Hypothalamus (tissue), 51 donors: ENCODE data around the gene DOCK4.
A peak's percentile ranks its signal among the peaks of the same experiment; 100 is the strongest.

Experiments used
- DNase-seq, 51 donors: peaks; one replicate each; lab custom pipeline; 2025; lab: John Stamatoyannopoulos, UW

The DOCK4 gene

DNA sequence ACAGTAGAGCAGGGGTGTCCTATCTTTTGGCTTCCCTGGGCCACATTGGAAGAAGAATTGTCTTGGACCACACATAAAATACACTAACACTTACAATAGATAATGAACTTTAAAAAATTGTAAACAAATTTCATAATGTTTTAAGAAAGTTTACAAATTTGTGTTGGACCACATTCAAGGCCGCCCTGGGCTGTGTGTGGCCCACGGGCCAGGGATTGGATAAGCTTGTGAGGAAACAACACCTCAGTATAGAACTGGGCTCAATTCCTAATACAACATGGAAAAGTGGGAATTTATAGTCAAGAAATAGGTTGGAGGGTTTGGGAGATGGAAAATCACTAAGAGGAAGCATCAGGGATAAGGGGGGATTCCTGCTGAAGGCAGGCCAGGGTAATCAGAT, 18.0 kb upstream of the DOCK4 start:
- DNase-seq = no peak

DNA sequence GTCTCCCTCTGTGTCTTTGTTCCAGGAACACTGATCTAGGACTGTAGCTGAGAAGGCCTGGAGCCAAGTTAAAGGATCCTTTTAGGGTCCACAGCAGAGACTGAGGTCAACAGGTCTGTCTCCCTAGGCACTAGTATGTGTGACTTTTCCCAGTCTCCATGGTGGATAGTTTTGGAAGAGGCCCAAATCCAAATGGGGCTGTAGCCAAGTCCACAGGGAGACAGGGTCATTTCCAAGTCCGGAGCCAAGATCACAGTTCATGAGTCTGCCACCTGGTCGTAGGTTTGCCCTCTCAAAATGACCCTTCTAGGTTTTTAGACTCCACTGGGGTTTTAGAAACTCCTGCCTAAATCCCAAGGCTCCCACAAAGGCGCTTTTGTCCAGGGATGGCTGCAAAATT, 17.1 kb upstream of the DOCK4 start:
- DNase-seq = no peak

DNA sequence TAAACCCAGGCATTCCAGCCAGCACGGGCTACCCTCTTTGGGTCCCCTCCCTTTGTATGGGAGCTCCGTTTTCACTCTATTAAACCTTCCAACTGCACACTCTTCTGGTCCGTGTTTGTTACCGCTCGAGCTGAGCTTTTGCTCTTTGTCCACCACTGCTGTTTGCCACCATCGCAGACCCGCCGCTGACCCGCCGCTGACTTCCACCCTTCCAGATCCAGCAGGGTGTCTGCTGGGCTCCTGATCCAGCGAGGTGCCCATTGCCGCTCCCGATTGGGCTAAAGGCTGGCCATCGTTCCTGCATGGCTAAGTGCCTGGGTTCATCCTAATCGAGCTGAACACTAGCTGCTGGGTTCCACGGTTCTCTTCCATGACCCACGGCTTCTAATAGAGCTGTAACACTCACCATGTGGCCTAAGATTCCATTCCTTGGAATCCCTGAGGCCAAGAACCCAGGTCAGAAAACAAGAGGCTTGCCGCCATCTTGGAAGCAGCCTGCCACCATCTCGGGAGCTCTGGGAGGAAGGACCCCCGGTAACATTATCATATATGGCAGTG, 14.8 kb upstream of the DOCK4 start:
- DNase-seq = no peak

DNA sequence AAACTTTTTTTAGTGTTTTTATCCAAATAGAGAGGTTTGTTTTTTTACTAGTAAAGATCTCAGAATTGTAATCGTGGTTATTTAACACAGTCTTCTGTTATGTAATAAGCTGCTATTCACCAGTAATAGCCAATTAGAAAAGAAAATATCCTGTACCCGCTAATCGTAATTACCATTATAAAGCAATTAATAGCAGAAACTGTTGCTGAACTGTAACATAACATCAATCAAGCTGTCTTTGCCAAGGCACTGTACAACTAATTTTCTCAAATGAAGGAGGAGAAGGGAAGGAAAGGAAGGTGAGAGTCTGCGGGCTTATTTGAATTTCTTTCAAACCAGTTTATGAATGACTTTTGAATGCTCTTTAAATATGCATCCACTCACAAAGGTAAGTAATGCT, 9.6 kb upstream of the DOCK4 start:
- no peak for DNase-seq

DNA sequence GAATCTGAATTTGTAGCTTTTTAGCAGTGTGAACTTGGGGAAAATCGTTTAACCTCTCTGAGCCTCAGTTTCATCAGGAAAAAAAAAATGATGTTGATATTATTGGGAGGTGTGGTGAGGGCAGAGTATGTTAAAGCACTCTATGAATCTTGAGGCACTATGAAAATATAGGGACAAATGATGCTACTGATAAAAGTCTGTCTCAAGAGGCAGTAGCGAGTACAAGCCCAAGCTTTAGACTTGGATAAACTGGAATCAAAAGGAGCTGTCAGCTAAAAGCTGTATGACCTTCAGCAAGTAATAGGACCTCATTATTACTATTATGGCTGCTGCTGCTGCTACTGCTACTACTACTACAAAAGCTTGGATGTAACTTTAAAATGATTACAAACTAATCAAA, 8.7 kb upstream of the DOCK4 start:
- no peak for DNase-seq

DNA sequence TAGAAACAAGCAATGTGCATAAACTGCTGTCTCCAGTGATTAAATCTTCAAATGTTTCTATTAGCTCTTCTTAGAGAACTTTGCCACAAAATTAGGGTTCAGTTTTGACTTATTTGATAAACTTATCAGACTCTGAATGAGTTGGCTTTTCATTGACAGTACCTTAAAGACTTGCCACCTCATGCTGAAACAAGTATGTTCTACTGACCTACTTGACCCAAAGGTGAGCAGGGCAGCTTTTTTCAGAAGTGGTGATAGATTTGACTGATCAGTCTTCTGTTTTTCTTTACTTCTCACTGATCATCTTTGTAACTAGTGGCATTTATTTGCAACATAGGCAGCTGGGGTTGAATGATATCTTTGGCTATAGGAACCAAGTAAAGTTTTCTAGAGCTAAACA, 8.1 kb upstream of the DOCK4 start:
- no peak for DNase-seq

DNA sequence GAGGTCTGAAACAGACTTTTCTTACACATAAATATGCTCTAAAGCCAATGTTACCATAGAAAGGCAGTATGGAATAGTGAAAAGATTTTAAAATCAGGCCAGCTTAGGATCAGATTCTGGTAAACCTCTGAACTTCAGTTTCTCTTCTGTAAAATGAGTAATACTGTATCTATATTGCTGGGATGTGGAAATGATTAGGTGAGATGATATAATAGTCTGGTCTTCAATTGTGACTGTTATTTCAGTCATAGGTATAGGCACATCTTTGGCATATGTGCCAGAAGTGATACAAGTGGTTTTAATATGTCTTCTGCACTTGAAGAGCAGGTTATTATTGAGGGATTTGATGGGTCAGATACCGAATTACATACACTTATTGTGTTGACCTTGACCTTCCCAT, 7.5 kb upstream of the DOCK4 start:
- no peak for DNase-seq

DNA sequence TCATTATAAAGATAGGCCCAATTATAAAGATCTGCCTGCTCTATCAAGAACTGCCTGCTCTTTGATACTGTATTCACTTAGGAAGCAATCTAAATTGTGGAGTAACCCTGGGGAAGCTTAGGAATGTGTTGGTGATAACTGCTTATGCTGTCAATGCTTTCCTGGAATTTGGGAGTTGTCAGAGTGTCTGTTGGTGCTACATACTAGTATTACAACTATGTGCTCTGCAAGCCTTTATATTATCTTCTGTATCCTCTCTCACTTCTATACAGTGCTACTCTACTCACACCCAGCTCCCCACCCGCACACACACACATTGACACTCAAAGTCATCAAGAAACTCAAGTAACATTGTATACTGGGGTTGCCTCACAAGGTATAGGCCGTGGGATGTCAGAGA, 6.4 kb upstream of the DOCK4 start:
- no peak for DNase-seq

DNA sequence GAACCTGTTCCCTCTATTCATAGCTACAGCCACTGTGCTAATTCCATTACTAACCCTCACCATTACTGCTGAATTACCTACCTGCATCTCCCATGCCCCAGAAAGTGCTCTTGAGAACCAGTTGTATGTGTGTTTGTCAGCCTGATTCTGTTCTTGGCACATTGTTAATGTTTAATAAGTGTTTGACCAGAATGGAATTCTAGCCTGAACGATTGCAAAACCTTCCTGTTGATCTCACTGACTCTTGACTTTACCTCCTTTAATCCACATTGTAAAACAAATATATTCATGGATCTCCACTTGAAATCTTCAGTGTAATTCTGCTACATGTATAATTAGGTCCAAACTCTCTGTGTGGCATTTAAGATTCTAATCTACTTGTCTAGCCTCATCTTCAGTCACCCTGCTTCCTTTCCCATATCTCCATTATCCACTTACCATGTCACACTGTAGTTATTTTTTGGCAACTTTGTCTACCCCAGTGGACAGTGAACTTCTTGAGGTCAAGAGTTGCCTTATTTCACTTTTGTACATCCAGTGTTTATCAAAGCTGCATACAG, 5.2 kb upstream of the DOCK4 start:
- DNase-seq = no peak

DNA sequence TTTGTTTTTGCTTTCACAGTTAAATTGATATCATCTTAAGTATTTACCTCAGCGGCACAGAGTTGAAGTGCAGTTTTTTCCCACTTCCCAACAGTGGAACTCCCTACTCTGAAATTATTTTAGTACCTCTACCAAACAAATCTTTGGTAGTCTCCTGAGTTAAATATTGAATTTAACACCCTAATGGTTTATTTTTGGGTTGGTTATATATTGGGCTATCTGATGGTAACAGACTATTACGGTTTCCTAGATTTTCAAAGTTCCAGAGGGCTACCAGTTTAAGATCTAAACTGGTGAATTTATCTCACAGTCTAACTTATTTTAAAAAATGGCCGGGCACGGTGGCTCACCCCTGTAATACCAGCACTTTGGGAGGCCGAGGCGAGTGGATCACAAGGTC, 1.6 kb upstream of the DOCK4 start:
- DNase-seq = no peak

DNA sequence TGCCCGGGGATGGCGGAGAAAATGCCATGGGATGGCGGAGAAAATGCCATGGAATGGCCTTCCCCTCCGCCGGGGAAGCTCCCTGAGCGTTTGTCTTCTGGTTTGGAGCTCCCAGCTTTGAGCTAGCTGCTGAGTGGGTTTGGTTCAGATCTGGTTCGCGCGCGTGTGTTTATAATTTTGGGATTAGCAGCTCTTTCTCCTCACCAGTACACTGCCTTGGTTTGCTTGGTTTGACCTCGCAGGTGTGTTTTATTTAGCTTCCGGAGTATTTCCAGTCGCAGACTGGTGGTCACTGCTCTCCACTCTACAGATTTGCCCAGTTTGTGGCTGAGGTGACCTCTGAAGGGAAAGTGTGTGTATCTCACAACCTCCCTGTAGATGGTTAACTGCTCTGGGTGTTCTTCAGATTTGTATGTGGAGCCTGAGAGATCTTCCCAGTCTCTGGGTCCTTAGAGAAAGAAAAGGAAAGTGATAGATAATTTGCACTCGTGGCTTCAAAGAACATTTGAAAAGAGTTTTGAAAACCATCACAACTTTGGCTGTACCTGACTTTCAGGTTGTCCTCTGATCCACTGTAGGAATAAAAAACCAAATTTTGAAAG, 893 bp upstream of the DOCK4 start:
- DNase-seq = peak in 6 of 51 donors; percentile 26 to 82 (median 51)

DNA sequence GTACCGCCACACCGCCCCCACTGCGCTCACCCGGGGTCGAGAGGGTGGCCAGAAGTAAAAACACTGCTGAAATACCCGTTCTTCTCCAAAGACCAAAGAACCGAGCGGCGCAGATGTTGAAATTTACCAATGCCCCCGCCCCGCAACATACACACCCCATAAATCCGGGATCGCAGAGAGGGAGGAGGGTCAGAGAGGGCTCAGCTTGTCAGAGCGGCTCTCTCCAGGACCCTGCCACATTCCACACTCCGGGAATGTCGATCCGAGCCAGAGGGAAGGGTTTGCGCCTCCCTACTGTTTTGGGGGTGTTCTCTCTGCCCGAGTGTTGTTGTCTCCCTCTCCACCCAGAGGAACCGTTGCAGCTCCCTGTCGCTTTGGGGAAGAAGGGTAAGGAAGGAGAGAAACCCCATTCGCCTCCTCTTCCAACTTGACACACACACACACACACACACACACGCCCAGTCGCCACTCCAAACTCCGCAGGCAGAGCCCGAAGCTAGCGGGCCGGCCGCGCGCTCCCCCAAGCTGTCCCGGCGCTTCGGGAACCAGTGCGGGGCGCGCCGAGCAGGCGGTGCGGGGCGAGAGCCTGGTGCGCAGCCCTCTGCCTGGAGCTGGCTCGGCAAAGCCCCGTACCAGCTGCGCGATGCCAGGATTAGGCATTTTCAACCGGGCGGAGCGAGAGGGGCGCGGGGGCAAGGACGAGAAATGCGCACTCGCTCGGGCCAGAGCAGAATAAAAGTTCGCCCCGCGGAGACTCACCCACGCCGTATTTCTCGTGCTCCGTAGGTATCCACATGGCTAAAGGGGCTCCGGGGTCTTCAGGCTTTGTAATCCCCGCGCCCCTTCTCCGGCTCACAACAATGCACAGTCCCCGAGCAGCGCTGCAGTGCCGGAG, 609 bp downstream of the DOCK4 start:
- DNase-seq = peak in 44 of 51 donors; percentile 30 to 90 (median 62)

DNA sequence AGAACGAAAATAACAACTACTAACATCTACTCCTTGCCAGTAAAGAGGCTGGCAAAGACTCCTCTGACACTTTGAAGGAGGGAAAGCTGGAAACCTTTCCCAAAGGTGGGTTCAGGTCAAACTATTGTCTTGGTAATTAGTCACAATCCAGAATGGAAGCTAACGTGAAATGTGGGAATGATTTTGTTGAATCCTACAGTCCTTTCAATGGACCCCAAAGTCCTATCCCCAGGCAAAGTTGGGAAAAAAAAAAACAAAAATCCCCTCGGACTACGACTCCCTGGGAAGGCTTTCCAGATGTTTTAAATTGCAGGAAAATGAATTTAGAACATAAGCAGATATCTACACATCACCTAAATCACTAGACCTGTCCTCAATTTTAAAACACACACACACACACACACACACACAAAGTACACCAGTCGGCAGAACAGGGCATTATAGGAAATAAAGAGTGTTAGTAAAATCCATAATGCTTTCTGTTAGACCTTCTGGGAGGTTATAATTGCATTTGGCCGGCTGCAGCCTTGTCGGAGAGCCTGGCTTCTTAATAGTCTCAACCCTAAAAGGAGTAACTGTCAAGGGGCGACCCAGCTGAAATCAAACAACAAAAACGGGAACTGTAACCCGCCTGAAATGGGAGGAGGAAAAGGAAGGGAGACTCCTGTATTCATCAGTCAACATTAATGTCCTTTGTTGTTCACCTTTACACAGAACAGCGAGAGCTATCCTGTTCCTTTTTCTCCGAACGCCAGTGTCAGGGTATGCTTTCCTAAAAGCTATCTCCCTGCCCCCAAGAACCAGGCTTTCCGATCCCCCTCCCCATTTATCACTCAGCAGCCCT, 1.5 kb downstream of the DOCK4 start:
- DNase-seq = peak in 7 of 51 donors; percentile 19 to 74 (median 50)

DNA sequence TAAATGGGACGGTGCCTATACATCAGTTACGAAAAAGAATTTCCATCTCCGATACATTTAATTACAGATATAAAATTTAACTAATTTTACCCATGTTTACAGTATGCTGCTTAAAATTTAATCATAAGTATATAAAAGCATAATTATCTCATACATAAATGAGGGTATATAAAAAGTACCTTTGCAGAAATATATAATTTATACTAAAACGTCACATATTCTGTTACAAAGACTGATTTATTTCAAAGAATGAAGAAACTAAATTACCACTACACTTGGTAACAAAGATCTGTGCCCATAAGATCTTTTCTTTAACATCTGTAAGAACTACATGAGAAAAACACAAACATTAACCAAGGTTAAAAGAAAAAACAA, 2.8 kb downstream of the DOCK4 start:
- no peak for DNase-seq

DNA sequence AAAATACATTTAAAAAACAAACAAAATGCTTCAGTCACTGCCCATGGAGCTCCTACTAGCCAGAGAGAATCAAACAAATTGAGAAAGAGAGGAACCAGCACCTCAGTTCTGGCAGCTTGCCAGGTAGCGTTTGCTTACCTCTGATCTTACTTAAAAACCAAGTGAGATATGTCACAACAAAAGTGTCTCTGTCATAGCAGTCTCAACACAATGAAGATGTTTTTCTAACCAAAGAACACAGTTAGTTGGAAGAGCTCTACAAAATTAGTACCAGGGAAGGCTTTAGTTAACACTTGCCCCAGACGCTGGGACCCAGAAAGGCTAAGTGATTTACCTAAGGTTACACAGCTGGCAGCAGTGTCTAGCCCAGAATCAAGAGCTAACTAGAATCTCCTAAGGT, 3.4 kb downstream of the DOCK4 start:
- DNase-seq = peak in 6 of 51 donors; percentile 4 to 33 (median 12)

DNA sequence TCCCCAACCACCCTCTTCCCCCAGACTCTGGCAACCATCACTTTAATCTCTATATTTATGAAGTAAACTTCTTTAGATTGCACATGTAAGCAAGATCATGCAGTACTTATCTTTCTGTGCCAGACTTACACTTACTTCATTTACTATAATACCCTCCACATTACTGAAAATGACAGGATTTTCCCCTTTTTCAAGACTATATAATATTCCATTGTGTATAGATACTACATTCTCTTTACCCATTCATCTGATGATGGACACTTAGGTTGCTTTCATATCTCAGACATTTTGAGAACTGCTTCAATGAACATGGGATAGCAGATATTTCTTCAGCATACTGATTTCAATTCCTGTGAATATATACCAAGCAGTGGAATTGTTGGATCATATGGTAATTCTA, 4.4 kb downstream of the DOCK4 start:
- DNase-seq = no peak

DNA sequence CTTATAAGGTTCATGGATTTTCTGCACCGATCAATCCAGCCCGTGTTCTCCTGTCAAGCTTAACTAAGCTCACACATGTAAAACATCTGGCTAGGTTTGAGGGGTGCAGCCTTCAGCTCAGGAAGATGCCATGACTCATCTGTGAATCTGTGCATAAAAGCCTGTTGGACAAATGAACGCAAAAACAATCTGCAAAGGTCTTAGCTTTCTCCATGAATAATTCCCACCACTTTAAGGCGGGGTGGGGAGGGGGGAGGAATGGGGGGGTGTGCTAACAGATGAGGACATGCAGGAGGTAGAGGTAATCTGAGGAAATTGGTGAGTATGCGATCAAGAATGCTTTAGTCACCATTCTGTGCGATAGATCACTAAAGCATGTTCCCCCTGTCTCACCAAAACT, 4.8 kb downstream of the DOCK4 start:
- no peak for DNase-seq

DNA sequence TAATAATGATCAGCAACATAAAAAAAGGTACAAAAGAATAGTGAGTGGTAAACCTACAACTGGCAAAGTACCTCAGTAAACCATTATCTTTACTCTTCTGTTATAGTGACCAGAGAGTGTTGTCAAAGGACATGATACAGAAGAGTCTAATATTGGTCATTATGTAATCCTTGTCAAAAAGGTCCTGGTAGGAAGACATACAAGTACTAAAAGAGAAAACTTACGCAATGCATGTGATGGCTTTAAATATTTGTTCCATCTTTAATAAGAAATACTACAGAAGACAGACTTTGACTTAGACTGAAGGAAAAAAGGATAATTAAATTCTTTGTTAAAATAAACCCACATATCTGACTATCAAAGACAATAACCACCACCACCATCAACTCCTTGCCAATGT, 6.5 kb downstream of the DOCK4 start:
- no peak for DNase-seq

DNA sequence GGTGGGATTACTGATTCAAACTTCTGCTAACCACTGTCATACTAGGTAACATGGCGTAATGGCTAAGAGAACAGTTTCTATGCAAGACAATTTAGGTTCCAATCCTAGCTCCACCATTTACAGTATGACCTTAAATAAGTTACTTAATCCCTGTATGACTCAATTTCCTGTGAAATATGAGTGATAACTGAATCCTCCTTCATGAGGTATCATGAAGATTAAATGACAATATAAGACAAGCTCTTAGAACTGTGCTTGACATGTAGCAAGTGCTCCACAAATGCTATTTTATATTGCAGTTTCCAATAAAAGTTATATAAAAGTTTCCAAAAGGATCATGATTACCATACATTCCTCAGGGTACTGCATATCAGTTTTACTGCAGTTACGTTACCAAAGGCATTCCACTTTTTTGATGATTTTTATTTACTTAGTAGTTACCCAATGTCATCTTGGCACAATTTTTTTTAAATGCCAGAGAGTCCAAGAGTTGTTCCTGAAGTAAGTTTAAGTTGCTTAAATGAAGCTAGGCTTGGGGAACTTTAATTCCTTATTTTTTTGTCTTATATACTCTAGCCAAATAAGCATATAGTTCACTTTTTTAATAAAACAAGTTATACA, 7.1 kb downstream of the DOCK4 start:
- DNase-seq = no peak

DNA sequence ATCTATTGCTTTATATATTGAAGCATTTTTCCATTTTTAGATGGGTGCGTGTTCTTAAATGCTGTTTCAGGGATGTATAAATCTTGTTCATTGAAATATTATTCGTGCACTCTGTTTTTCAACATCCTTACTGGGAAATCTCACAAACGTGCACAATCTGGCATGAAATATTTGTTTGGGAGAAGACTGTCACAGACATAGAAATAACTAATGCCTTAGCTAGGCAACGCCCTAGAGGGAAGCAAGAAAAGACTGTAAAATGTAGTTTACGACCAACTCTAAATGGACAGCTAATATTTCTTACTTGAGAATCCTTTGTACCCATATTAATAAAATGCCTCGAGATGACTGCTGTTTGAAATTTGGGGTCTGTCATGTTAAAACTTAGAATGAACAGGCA, 8.9 kb downstream of the DOCK4 start:
- no peak for DNase-seq
